HCT116 (cell line): Measurements from ENCODE around the gene ARL2.

Source experiments
- EZH2 ChIP-seq: fragments of 200-600 bp; sonication (generic); IDR thresholded peaks from 2 replicates; pipeline ENCODE4 v1.6.1; 2017; ENCODE audit warnings: antibody characterized with exemption, mixed run types
- EZH2phosphoT487 ChIP-seq: fragments of 200-600 bp; IDR thresholded peaks from 2 replicates; pipeline ENCODE4 v1.6.1; 2018; ENCODE audit warnings: antibody characterized with exemption, borderline replicate concordance
- POLR2A ChIP-seq: IDR thresholded peaks from 2 replicates; pipeline ENCODE4 v1.7.0; 2011; ENCODE audit warnings: borderline replicate concordance; ENCODE audit not compliant: insufficient read depth, insufficient read length; ENCODE audit errors: extremely low read depth
- POLR2AphosphoS5 ChIP-seq: IDR thresholded peaks from 2 replicates; pipeline ENCODE4 v1.6.1; 2011; ENCODE audit warnings: mild to moderate bottlenecking, low read depth, low read length, moderate library complexity
- RAD21 ChIP-seq: IDR thresholded peaks from 2 replicates; pipeline ENCODE4 v1.6.1; 2012; ENCODE audit warnings: low read depth, mild to moderate bottlenecking
- REST ChIP-seq: IDR thresholded peaks from 2 replicates; pipeline ENCODE4 v1.6.1; 2012; ENCODE audit warnings: low read depth
- SP1 ChIP-seq: IDR thresholded peaks from 2 replicates; pipeline ENCODE4 v1.6.1; 2012; ENCODE audit warnings: low read depth
- TCF7L2 ChIP-seq: IDR thresholded peaks from 2 replicates; pipeline ENCODE4 v1.7.0; 2011; ENCODE audit warnings: borderline replicate concordance, inconsistent platforms; ENCODE audit not compliant: insufficient read depth, insufficient read length; ENCODE audit errors: extremely low read depth
- YY1 ChIP-seq: IDR thresholded peaks from 2 replicates; pipeline ENCODE4 v1.6.1; 2011; ENCODE audit warnings: low read length, low read depth, moderate library complexity, mild to moderate bottlenecking; ENCODE audit not compliant: insufficient replicate concordance; ENCODE audit errors: extremely low read depth
- ZFX ChIP-seq: fragments of 450-650 bp; IDR thresholded peaks from 2 replicates; pipeline ENCODE4 v1.6.1; 2017
- TF ChIP-seq, protein P1 (sequence below), 3 experiments: fragments of 200-600 bp in 1 of 3; sonication (generic) in 1 of 3; IDR thresholded peaks in 2 of 3; conservative IDR thresholded peaks in 1 of 3; 2 replicates each; pipeline ENCODE4 v1.5.1; 2012 to 2017; ENCODE audit warnings: low read depth in 2 of 3, low read length in 2 of 3, antibody characterized with exemption in 1 of 3, borderline replicate concordance in 1 of 3, control low read depth in 1 of 3, mild to moderate bottlenecking in 1 of 3, mixed read lengths in 1 of 3, mixed run types in 1 of 3, moderate library complexity in 1 of 3; ENCODE audit not compliant: insufficient read depth in 1 of 3
- TF ChIP-seq, protein P2 (sequence below): IDR thresholded peaks from 2 replicates; pipeline ENCODE4 v1.6.1; 2012

DNA sequence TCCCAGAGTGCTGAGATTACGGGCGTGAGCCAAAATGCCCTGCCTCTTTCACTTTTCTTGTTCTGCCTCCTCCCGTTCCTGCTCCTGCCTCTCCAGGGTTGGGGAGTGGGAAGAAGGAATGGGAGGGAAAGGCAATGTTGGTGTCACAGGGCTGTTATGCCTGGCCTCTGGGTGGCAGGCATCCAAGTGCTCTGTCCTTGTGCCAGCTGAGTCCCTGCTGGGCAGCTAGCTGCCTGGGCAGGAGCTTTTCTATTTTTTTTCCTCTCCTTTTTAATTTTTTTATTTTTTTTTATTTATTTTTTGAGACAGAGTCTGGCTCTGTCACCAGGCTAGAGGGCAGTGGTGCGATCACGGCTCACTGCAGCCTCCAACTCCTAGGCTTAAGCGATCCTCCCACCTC, 23.0 kb downstream of the ARL2 start:
- no peak for TF ChIP-seq REST
- no peak for TF ChIP-seq YY1
- TF ChIP-seq, protein P1, sequence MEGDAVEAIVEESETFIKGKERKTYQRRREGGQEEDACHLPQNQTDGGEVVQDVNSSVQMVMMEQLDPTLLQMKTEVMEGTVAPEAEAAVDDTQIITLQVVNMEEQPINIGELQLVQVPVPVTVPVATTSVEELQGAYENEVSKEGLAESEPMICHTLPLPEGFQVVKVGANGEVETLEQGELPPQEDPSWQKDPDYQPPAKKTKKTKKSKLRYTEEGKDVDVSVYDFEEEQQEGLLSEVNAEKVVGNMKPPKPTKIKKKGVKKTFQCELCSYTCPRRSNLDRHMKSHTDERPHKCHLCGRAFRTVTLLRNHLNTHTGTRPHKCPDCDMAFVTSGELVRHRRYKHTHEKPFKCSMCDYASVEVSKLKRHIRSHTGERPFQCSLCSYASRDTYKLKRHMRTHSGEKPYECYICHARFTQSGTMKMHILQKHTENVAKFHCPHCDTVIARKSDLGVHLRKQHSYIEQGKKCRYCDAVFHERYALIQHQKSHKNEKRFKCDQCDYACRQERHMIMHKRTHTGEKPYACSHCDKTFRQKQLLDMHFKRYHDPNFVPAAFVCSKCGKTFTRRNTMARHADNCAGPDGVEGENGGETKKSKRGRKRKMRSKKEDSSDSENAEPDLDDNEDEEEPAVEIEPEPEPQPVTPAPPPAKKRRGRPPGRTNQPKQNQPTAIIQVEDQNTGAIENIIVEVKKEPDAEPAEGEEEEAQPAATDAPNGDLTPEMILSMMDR (IDR thresholded peaks at IDR 0.05 in 2 of 3, conservative IDR thresholded peaks at IDR 0.05 in 1 of 3; ENCODE audit: borderline replicate concordance in 1 of 3, insufficient read depth in 1 of 3, low read depth in 2 of 3, low read length in 2 of 3), result no peak
- TF ChIP-seq EZH2, result no peak
- TF ChIP-seq EZH2phosphoT487, result no peak
- TF ChIP-seq POLR2A, result no peak
- TF ChIP-seq, protein P2, sequence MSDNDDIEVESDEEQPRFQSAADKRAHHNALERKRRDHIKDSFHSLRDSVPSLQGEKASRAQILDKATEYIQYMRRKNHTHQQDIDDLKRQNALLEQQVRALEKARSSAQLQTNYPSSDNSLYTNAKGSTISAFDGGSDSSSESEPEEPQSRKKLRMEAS, result no peak
- no peak for TF ChIP-seq RAD21
- no peak for TF ChIP-seq SP1
- no peak for TF ChIP-seq ZFX
- no peak for TF ChIP-seq TCF7L2
- no peak for TF ChIP-seq POLR2AphosphoS5
